HUES48 (cell line): ENCODE data around the gene L3MBTL4.

ENCODE experiments used
- H3K27ac ChIP-seq: one replicate; pipeline ENCODE4 v1.7.0; 2013; ENCODE audit warnings: low read depth, low read length, inconsistent platforms
- H3K27me3 ChIP-seq: 2 replicates; pipeline ENCODE4 v1.6.1; 2013; ENCODE audit warnings: mild to moderate bottlenecking, low read length; ENCODE audit not compliant: control insufficient read depth, insufficient read depth
- H3K36me3 ChIP-seq: 2 replicates; pipeline ENCODE4 v1.6.1; 2013; ENCODE audit warnings: low read length; ENCODE audit not compliant: control insufficient read depth, insufficient read depth
- H3K4me1 ChIP-seq: 2 replicates; pipeline ENCODE4 v1.6.1; 2013; ENCODE audit warnings: mild to moderate bottlenecking, low read length; ENCODE audit not compliant: control insufficient read depth, insufficient read depth
- H3K4me3 ChIP-seq: 2 replicates; pipeline ENCODE4 v1.5.1; 2013; ENCODE audit warnings: mild to moderate bottlenecking, low read depth, low read length
- H3K9ac ChIP-seq: 2 replicates; pipeline ENCODE4 v1.6.1; 2013; ENCODE audit warnings: mild to moderate bottlenecking, low read depth, low read length, moderate library complexity
- H3K9me3 ChIP-seq: 2 replicates; pipeline ENCODE4 v1.6.1; 2013; ENCODE audit warnings: low read length; ENCODE audit not compliant: control insufficient read depth, insufficient read depth

Gene L3MBTL4

GRCh38 chr18:6363216-6363615, 51.5 kb downstream of the L3MBTL4 start:
- Histone ChIP-seq H3K27ac (no peak overlapping the region), H3K9ac (no peak overlapping the region), H3K36me3 (no peaks in the 10 kb centered on the region), H3K4me1 (peaks cover 39% of the 10 kb centered on the region), H3K4me3 (no peak overlapping the region), H3K27me3 (no peaks in the 10 kb centered on the region), H3K9me3 (no peaks in the 10 kb centered on the region)

- Histone ChIP-seq H3K9ac (no peak overlapping the region), H3K9me3 (no peaks in the 10 kb centered on the region), H3K27me3 (no peaks in the 10 kb centered on the region), H3K27ac (no peak overlapping the region), H3K4me3 (no peak overlapping the region), H3K36me3 (no peaks in the 10 kb centered on the region), H3K4me1 (peaks cover 39% of the 10 kb centered on the region)
Observed at GRCh38 chr18:6362559-6363129, 52.1 kb downstream of the L3MBTL4 start.

- H3K9ac ChIP-seq, result no peak overlapping the region
- peaks cover 28% of the 10 kb centered on the region for H3K4me1 ChIP-seq
- H3K4me3 ChIP-seq, result no peak overlapping the region
- H3K36me3 ChIP-seq, result no peaks in the 10 kb centered on the region
- H3K27ac ChIP-seq, result no peak overlapping the region
- no peaks in the 10 kb centered on the region for H3K9me3 ChIP-seq
- H3K27me3 ChIP-seq, result no peaks in the 10 kb centered on the region
Observed at GRCh38 chr18:6357668-6358067, 57.0 kb downstream of the L3MBTL4 start.

DNA sequence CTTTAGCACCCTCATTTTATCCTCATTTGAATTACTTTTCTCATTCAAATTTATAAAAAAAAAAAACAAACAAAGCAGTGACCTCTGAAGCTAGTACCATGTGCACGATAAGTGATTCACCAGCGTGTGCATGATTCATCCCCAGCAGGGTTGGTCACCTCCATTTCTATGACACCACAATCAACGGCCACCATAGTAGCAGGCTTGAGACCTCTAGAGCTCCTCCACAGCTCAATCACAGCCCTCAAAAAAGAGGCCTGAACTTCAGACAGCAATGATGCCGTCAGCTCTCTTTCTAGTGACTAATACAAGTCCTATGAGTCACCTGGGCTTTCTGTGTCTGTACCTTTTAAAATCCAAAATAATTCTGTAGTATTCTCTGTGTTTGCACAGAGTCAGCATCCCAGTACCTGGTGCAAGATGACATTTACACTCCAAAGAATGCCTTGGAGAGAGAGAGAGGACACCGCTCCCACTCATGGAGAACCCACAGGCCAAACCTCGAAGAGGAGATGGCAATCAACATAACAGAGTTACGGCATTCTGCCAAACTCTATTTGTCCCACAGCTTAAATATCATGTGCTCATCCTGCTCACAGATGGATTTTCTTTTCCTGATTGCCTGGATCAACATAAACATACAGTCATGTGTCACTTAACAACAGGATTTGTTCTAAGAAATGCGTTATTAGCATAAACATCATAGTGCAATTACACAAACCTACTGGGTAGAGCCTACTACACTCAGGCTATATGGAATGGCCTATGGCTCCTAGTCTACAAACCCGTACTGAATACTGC, 58.7 kb downstream of the L3MBTL4 start:
- Histone ChIP-seq H3K9me3 (no peaks in the 10 kb centered on the region), H3K4me1 (peaks cover 27% of the 10 kb centered on the region), H3K27me3 (no peaks in the 10 kb centered on the region), H3K9ac (no peak overlapping the region), H3K4me3 (no peak overlapping the region), H3K27ac (peak overlapping the region; percentile 32), H3K36me3 (no peaks in the 10 kb centered on the region)

- H3K9me3 ChIP-seq, result no peaks in the 10 kb centered on the region
- no peak overlapping the region for H3K9ac ChIP-seq
- no peaks in the 10 kb centered on the region for H3K36me3 ChIP-seq
- no peak overlapping the region for H3K27ac ChIP-seq
- no peaks in the 10 kb centered on the region for H3K27me3 ChIP-seq
- H3K4me3 ChIP-seq, result no peak overlapping the region
- peaks cover 11% of the 10 kb centered on the region; the same call in 1 of the 2 replicates for H3K4me1 ChIP-seq
Observed at GRCh38 chr18:6352275-6352674, 62.4 kb downstream of the L3MBTL4 start.

- H3K27me3 ChIP-seq, result no peaks in the 10 kb centered on the region
- no peak overlapping the region for H3K4me3 ChIP-seq
- H3K9ac ChIP-seq, result no peak overlapping the region
- no peak overlapping the region for H3K27ac ChIP-seq
- H3K4me1 ChIP-seq, result no peaks in the 10 kb centered on the region
- no peaks in the 10 kb centered on the region for H3K36me3 ChIP-seq
- 0 out of 2 replicates have a peak, but pooled peaks cover 3% of the 10 kb centered on the region for H3K9me3 ChIP-seq
Observed at GRCh38 chr18:6342990-6343389, 71.7 kb downstream of the L3MBTL4 start.

DNA sequence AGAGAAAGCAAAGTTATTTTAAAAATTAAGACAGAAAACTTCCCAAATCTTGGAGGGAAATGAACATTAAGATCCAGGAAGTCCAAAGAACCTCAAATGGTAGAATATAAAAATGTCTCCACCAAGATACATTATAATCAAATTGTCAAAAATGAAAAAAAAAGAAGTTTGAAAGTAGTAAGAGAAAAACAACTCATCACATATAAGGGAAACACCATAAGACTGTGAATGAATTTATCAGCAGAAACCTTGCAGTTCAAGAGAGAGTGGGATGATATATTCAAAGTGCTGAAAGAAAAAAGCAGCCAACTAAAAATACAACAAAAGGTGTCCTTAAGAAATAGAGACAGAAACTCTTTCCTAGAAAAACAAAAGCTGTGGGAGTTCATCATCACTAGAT, 73.0 kb downstream of the L3MBTL4 start:
- Histone ChIP-seq H3K9me3 (0 out of 2 replicates have a peak, but pooled peaks cover 3% of the 10 kb centered on the region), H3K4me1 (no peaks in the 10 kb centered on the region), H3K36me3 (no peaks in the 10 kb centered on the region), H3K9ac (no peak overlapping the region), H3K27ac (no peak overlapping the region), H3K4me3 (no peak overlapping the region), H3K27me3 (no peaks in the 10 kb centered on the region)

- no peaks in the 10 kb centered on the region for H3K36me3 ChIP-seq
- no peaks in the 10 kb centered on the region for H3K4me1 ChIP-seq
- H3K27me3 ChIP-seq, result no peaks in the 10 kb centered on the region
- H3K9me3 ChIP-seq, result 0 out of 2 replicates have a peak, but pooled peaks cover 3% of the 10 kb centered on the region
- H3K27ac ChIP-seq, result no peak overlapping the region
- H3K9ac ChIP-seq, result no peak overlapping the region
- no peak overlapping the region for H3K4me3 ChIP-seq
Observed at GRCh38 chr18:6341303-6341702, 73.4 kb downstream of the L3MBTL4 start.

DNA sequence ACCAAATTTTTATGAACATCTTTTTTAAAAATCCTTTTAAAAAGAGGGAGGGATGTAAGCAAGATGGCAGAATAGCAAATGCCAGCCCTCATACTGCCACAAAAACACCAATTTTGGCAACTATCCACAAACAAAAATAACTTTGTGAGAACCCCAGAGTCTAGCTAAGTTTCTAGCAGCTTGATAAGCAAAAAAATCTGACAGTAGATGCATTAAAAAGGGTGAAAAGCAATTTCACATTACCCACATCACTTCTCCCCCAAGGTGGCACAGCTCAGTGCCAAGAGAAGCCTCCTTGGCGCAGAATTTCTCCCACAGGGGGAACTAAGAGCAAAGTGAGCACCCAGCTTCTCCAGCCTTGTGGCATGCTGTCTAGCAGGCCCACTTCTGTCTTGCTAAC, 74.6 kb downstream of the L3MBTL4 start:
- no peak overlapping the region for H3K4me3 ChIP-seq
- no peaks in the 10 kb centered on the region for H3K36me3 ChIP-seq
- H3K9me3 ChIP-seq, result 0 out of 2 replicates have a peak, but pooled peaks cover 3% of the 10 kb centered on the region
- no peak overlapping the region for H3K9ac ChIP-seq
- no peaks in the 10 kb centered on the region for H3K4me1 ChIP-seq
- H3K27me3 ChIP-seq, result no peaks in the 10 kb centered on the region
- no peak overlapping the region for H3K27ac ChIP-seq

DNA sequence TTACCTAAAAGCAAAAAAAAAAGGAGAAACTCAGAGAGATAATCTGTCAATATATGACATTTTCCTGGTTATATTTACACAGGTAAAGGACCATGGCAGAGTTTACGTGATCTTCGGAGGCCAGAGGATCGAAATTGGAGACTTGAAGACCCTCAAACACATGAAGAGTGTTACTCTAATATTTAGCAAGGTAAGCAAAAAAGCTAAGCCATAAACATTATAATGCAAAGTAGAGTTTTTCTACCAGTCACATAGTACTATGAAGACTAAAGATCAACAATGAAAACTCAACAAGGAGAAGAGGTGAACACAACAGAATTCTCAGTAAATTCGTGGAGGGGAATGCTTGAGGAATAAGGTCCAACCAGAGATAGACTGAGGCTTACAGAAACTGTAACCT, 78.5 kb downstream of the L3MBTL4 start:
- H3K4me3 ChIP-seq, result no peak overlapping the region
- no peaks in the 10 kb centered on the region for H3K27me3 ChIP-seq
- no peaks in the 10 kb centered on the region for H3K4me1 ChIP-seq
- no peaks in the 10 kb centered on the region for H3K36me3 ChIP-seq
- H3K9ac ChIP-seq, result no peak overlapping the region
- H3K9me3 ChIP-seq, result 0 out of 2 replicates have a peak, but pooled peaks cover 3% of the 10 kb centered on the region
- H3K27ac ChIP-seq, result no peak overlapping the region

DNA sequence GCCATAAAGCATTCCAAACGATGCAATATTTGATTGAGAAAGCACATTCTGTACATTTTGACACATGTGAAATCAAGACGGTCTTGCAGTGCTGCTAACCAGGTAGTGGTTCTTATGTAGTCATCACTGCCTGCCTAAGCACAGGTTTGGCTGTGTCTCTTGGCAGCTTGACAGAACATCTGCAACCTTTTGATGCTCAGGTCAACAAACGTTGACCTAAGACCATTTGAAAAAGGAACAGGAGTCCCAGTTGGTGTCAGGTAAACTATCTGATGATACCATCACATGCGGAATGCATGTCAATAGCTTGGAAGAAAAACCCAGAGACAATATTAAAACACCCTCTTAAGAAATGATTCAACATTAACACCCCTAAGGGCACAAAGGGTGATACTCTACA, 80.7 kb downstream of the L3MBTL4 start:
- Histone ChIP-seq H3K9me3 (no peaks in the 10 kb centered on the region; the same call in 1 of the 2 replicates), H3K4me3 (no peak overlapping the region), H3K9ac (no peak overlapping the region), H3K27me3 (no peaks in the 10 kb centered on the region), H3K36me3 (no peaks in the 10 kb centered on the region), H3K4me1 (no peaks in the 10 kb centered on the region), H3K27ac (no peak overlapping the region)
